AG10803 (cell line): ENCODE results near the gene MARCHF10.

Experiments used
- DNase-seq: peaks from one replicate; pipeline ENCODE4 v3.0.0; 2010; ENCODE audit warnings: low read depth
- H3K4me3 ChIP-seq: 2 replicates; pipeline ENCODE4 v1.5.1; 2011; ENCODE audit warnings: mild to moderate bottlenecking, low read length, control low read depth
- CTCF ChIP-seq: conservative IDR thresholded peaks from 2 replicates; pipeline ENCODE4 v1.5.1; 2011; ENCODE audit warnings: mild to moderate bottlenecking, low read length, control low read depth, inconsistent platforms

Gene MARCHF10

GRCh38 chr17:62674841-62675240 is 133.3 kb downstream of the MARCHF10 start:
- no peak for TF ChIP-seq CTCF

GRCh38 chr17:62674363-62674739 is 133.8 kb downstream of the MARCHF10 start:
- no peak overlapping the region for H3K4me3 ChIP-seq
- DNase-seq = no peak
- no peak for TF ChIP-seq CTCF

More at GRCh38 chr17:62674841-62675240, 133.3 kb downstream of the MARCHF10 start:
- no peak for DNase-seq
- no peak overlapping the region for H3K4me3 ChIP-seq

- no peak for DNase-seq
- H3K4me3 ChIP-seq = no peak overlapping the region
- no peak for TF ChIP-seq CTCF
Observed at GRCh38 chr17:62673614-62674362, 134.3 kb downstream of the MARCHF10 start.

GRCh38 chr17:62672957-62673356 is 135.2 kb downstream of the MARCHF10 start:
- no peak for DNase-seq
- no peak overlapping the region for H3K4me3 ChIP-seq
- no peak for TF ChIP-seq CTCF

- H3K4me3 ChIP-seq = no peak overlapping the region
- no peak for TF ChIP-seq CTCF
- DNase-seq = no peak
Observed at GRCh38 chr17:62671553-62671952, 136.6 kb downstream of the MARCHF10 start.

- H3K4me3 ChIP-seq = no peak overlapping the region
- TF ChIP-seq CTCF = no peak
- no peak for DNase-seq
Observed at GRCh38 chr17:62670202-62670821, 137.8 kb downstream of the MARCHF10 start.
